Motor neuron (in vitro differentiated cells): Measurements from ENCODE around the gene SCIMP. TPM values are rescaled to one million over a fixed set of nuclear protein-coding genes. Genes with fewer than 3 reads are reported as not detected.
A peak's percentile ranks its signal among the peaks of the same experiment; 100 is the strongest.

Source experiments
- ATAC-seq, 8 experiments: fragments of 200-7000 bp; cut with Tn5 transposase; replicated peaks in 6 of 8; 2 replicates each; pipeline ENCODE4 v1.8.0; 2021; ENCODE audit warnings: mild to moderate bottlenecking in 8 of 8, moderate library complexity in 8 of 8
- H3K27ac ChIP-seq, 2 donors: fragments of 250-450 bp; sonication (Bioruptor Pico); 2 replicates each; pipeline ENCODE4 v1.9.0; 2021; ENCODE audit warnings: antibody characterized with exemption in 2 of 2, mild to moderate bottlenecking in 2 of 2, moderate library complexity in 1 of 2
- H3K4me1 ChIP-seq, 2 donors: fragments of 250-450 bp; sonication (Bioruptor Pico); replicated peaks in 1 of 2; 2 replicates each; pipeline ENCODE4 v1.6.1; 2021; ENCODE audit warnings: antibody characterized with exemption in 2 of 2, mild to moderate bottlenecking in 2 of 2, moderate library complexity in 1 of 2
- H3K4me3 ChIP-seq, 5 donors: fragments of 250-450 bp; sonication (Bioruptor Pico); 2 replicates each; pipeline ENCODE4 v1.9.0; 2021; ENCODE audit warnings: antibody characterized with exemption in 5 of 5, mild to moderate bottlenecking in 5 of 5, moderate library complexity in 4 of 5
- WGBS, 10 experiments: fragments of 450-650 bp; shearing (Covaris generic); methylation state at CpG; one replicate each; pipeline ENCODE4 v1.0.0; 2022; 5-methylcytosine and 5-hydroxymethylcytosine counted together
- in situ Hi-C, 9 experiments: fragments of 400-800 bp; cut with MboI; loops; one replicate each; pipeline ENCODE4 v1.15.0; 2021; ENCODE audit warnings: low sequenced_read_pairs in 9 of 9, low pct_unique_long_range_greater_than_20kb in 2 of 9; ENCODE audit not compliant: unreplicated experiment in 9 of 9
- total RNA-seq, 8 experiments: library from RNA; unstranded; fragments of 300-600 nt; gene quantifications; 2 replicates each; pipeline versions ENCODE4 v1.2.3 to v1.2.4, GENCODE V29; 2022

Gene SCIMP
- total RNA-seq: 1 to 10 TPM in 1 of 8 experiments, under 1 TPM in 6, not detected in 1; 0.21 to 1.2 (median 0.43) TPM

DNA sequence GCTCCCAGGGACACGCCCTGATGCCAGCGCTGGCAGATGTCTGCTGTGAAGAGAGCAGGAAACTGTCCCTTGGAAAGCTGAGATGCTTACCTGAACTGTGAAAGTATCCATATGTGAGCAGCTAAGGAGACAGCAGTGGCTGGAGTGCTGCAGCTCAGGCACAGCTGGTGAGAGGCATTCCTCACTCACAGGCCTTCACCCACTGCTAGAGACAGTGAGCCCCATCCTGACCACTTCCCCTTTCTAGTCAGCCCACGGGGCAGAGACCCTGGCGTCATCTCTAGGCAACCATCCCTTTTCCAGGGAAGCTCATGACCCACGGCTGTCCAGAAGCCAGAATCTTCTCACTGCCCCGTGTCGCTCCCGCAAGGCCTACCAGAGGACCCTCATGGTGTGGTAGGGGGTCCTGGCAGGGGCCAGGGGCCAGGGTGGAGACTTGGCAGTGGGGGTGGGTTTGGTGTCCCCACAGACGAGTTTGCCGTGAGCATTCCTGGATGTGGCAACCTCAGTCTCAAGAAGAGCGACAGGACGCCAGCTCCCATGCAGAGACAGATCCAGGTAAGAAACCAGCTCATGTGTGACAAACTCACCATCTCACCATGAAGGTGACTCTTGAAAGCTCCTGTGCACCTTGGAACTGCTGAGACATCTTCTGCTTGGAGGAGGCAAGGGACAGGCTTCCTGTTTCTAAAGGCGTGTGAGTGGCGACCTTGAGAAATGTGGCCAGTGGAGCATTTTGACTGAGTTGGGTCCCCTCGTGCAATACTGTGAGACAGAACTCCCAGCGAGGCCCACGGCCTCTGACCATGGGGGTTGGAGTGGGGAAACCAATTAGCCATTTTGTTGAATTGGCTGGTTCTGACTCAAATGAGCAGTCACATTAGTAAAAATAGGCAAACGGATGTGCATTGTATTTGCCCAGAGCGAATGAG, at the start of gene SCIMP:
Gene SCIMP (minus strand): TSS at position 216 of the 932 bp plus-strand sequence. CDS start 105 bp downstream, at position 111.
- no peak within 1 kb of the TSS for H3K27ac ChIP-seq

DNA sequence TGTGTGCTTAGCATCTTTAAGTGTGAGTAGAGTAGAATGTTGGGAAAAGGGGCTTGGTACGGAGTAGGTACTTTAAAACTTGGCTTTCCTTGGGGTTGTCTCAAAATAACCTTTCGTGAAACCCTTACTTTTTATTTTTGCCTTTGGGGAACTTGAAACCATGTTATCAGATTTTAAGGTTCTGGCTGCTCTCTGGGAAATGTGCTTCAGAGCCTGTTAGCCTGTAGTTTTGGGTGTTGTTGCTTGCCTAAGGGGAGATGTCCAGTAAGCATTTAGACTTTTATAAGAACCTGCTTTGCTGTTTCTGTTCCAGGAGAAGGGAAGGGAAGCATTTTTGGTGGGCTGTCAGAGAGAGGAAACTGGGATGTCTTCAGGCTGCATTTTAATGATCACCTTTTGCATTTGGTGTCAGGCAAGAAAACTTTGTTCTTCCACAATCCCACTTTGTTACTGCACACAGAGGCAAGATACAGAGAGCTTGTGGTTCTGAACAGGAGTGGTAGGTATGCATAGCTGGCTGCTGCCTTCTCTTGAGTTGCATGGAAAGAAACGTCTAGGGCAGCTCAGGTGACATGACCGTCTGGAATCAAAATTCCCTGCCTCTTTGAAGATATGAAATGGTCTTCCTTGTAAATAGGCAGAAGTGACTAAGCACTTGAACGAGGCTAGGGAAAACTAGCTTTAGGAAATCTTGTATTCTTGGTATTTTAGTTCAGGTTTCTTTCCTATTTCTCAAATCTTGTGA, 49.1 kb upstream of the SCIMP start:
- Histone ChIP-seq H3K27ac (no peak overlapping the region), H3K4me3 (peak overlapping the region in 4 of 5 donors; percentile 84 to 97 (median 90)), H3K4me1 (peaks cover 3 to 8% of the 10 kb centered on the region in 2 donors)
- ATAC-seq: no peak
- 16 to 100% (median 73%) methylated on average over 1 to 5 of the region's 5 CpGs for WGBS, 10 experiments
- in situ Hi-C loops: no loop called here

More for the DNA sequence above, at the start of gene SCIMP:
- Histone ChIP-seq H3K4me1 (no peaks in the 10 kb centered on the region), H3K4me3 (no peak within 1 kb of the TSS)
- in situ Hi-C loops: no loop called here
- WGBS, 10 experiments: 57 to 100% (median 94%) methylated on average over 1 to 6 of the region's 19 CpGs; no CpG with 5 or more reads in 6 of the 10 experiments
- ATAC-seq: no peak

DNA sequence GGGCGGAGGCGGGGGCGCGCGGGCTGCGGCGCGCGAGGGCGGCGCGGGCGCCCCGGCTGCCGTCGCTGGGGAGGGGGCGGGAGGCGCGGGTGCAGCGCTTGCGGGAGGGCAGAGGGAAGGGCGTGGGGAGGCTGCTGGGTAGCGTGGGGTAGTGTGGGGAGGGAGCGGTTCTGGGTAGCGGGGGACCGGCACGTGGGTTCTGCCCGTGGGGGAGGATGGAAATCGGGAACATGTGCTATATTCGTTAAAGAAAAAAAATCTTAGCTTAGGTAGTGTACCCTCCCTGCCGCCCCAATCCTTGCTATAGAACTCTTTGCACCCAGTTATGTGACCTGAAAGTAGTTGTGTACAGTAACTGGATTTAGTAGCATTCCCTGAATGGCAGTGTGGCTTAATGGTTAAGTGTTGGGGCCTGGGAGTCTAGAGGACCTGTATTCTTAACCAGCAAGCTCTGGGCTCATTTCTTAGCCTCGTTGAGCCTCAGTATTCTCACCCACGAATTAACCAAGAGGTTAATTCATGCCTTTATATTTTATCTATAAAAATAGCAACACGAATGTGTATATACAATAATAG, 48.1 kb upstream of the SCIMP start:
- 0 to 20% (median 2%) methylated on average over 1 to 4 of the region's 34 CpGs for WGBS, 10 experiments
- in situ Hi-C loops: no loop called here
- peaks cover 3 to 8% of the 10 kb centered on the region in 2 donors for H3K4me1 ChIP-seq
- peak overlapping the region; percentile 94 to 96 for H3K27ac ChIP-seq
- H3K4me3 ChIP-seq: peak overlapping the region; percentile 84 to 97 (median 93)
- ATAC-seq: peak; percentile 45 to 77 (median 68)

DNA sequence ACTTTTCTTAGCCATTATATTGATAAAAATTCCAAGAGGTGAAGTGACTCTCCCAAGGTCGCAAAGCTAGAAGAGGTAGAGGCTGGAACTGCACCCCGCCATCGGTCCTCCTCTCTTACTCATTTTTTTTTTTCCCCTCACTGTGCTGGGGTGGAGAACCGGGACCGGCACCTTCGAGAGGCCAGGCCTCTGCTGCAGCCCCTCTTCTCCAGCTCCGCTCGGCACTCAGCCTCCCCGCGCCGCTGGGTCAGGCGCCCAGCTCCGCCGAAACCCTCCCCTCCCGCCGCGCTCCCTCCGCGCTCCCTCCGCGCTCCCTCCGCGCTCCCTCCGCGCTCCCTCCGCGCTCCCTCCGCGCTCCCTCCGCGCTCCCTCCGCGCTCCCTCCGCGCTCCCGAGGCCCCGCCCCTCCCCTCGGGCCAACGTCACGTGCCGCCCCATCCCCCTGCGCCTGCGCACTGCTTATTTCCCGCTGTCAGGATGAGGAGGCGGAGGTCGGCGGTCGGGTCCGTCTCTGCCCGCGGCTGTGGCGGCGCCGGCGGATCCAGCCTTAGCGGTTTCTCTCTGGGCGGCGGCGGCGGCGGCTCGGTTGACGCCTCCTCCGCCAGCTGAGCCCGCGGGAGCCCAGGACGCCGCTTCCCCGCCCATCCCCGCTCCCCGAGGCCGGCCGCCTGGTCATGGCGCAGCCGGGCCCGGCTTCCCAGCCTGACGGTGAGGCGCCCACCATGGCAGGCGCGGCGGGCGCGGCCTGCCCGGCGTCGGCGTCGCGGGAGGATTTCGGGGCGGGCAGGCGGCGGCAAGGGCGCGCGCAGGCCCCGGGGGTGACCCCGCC, 47.4 kb upstream of the SCIMP start, which contains the start of gene RABEP1:
Gene RABEP1 (plus strand): TSS at position 471 of the 828 bp plus-strand sequence. CDS start 203 bp downstream, at position 674.
- WGBS, 10 experiments: 0 to 8% methylated on average over 2 to 6 of the region's 98 CpGs; no CpG with 5 or more reads in 8 of the 10 experiments
- H3K27ac ChIP-seq: peak within 1 kb of the TSS; percentile 94 to 96
- peak; percentile 73 to 92 (median 88) for ATAC-seq
- H3K4me3 ChIP-seq: peak within 1 kb of the TSS; percentile 84 to 97 (median 93)
- in situ Hi-C loops: no loop called here
- peaks cover 3 to 8% of the 10 kb centered on the region in 2 donors for H3K4me1 ChIP-seq

DNA sequence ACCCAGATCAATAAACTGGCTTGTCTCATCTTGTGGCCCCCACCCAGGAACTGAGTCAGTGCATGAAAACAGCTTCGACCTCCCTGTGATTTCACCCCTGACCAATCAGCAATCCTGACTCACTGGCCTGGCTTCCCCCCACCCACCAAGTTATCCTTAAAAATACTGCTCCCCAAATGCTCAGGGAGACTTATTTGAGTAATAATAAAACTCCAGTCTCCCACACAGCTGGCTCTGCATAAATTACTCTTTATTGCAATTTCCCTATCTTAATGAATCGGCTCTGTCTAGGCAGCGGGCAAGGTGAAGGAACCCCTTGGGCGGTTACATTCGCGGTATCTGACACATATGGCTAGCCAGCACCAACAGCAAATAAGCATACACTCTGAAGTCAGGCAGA, 37.7 kb upstream of the SCIMP start:
- H3K4me3 ChIP-seq: no peak overlapping the region
- no peaks in the 10 kb centered on the region for H3K4me1 ChIP-seq
- ATAC-seq: peak in 4 of 8 experiments; percentile 21 to 80 (median 68)
- no peak overlapping the region for H3K27ac ChIP-seq
- WGBS, 10 experiments: 0 to 91% (median 70%) methylated on average over 1 to 5 of the region's 6 CpGs; no CpG with 5 or more reads in 4 of the 10 experiments
- in situ Hi-C loops: loop anchor here in 1 of 9 experiments (25.0 kb wide), 1 partner anchor 90 kb away; no protein-coding TSS in a partner anchor

DNA sequence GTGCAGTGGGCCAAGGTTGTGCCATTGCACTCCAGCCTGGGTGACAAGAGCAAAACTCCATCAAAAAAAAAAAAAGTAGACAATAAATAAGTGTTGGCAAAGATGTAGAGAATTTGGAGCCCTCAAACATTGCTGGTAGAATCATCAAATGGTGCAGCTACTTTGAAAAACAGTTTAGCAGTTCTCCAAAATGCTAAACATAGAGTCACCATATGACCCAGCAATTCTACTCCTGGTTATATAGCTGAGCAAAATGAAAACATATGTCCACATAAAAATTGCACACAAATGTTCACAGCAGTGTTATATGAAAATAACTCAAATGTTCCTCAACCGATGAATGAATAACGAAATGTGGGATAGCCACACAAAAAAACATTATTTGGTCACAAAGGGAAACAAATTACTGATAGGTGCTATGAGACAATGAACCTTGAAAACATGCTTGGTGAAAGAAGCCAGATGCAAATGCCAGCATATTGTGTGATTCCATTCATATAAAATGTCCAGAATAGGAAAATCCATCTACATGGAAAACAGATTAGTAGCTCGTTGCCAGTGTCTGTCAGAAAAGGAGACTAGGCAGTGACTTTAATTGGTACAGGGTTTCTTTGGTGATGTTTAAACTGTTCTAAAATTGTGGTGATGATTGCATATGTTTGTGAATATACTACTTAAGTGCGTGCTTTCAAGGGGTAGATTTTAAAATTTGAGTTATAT, 34.7 kb upstream of the SCIMP start:
- in situ Hi-C loops: loop anchor here in 1 of 9 experiments (25.0 kb wide), 1 partner anchor 93 kb away; no protein-coding TSS in a partner anchor
- no peak for ATAC-seq
- no peaks in the 10 kb centered on the region for H3K4me1 ChIP-seq
- 15 to 92% (median 67%) methylated on average over 2 to 4 of the region's 4 CpGs; no CpG with 5 or more reads in 1 of the 10 experiments for WGBS, 10 experiments
- H3K4me3 ChIP-seq: no peak overlapping the region
- H3K27ac ChIP-seq: no peak overlapping the region

DNA sequence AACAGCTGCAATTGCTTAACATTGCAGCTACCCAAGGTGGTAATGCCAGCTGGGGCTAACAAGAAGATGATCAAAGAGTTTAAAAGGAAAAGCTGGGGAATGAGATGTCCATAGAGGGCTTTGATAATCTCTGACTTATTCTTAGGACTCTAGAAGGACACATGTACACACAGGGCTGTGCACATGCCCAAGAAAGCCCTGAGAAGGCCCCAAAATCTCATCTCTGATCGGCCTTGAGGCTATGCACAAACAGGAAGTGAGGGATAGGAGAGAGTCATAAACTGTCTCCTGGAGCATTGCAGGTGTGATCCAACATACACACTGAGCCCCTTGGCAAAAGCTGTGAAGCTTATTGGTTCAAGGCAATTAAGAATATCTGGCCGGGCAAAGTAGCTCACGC, 30.2 kb upstream of the SCIMP start:
- Histone ChIP-seq H3K4me3 (no peak overlapping the region), H3K27ac (no peak overlapping the region), H3K4me1 (no peaks in the 10 kb centered on the region)
- 38 to 90% (median 75%) methylated on average over 1 to 2 of the region's 3 CpGs; no CpG with 5 or more reads in 3 of the 10 experiments for WGBS, 10 experiments
- ATAC-seq: no peak
- in situ Hi-C loops: loop anchor here in 1 of 9 experiments (25.0 kb wide), 1 partner anchor 97 kb away; no protein-coding TSS in a partner anchor

DNA sequence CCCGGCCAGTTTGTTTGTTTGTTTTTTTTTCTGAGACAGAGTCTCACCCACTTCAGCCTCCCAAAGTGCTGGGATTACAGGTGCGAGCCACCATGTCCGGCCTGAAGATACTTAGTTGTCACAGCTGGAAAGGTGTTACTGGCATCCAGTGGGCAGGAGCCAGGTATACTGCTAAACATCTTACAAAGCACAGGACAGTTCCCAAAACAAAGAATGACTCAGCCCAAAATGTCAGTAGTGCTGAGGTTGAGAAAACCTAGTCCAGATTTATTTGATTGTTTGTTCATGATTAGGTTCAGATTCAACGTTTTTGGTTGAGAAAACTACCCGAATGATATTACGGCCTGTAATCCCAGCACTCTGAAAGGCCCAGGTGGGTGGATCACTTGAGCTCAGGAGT, 28.8 kb upstream of the SCIMP start:
- H3K4me1 ChIP-seq: no peaks in the 10 kb centered on the region
- WGBS, 10 experiments: 85 to 100% (median 100%) methylated on average over 1 to 6 of the region's 6 CpGs; no CpG with 5 or more reads in 5 of the 10 experiments
- in situ Hi-C loops: loop anchor here in 1 of 9 experiments (25.0 kb wide), 1 partner anchor 99 kb away; no protein-coding TSS in a partner anchor
- ATAC-seq: no peak
- H3K4me3 ChIP-seq: no peak overlapping the region
- no peak overlapping the region for H3K27ac ChIP-seq

DNA sequence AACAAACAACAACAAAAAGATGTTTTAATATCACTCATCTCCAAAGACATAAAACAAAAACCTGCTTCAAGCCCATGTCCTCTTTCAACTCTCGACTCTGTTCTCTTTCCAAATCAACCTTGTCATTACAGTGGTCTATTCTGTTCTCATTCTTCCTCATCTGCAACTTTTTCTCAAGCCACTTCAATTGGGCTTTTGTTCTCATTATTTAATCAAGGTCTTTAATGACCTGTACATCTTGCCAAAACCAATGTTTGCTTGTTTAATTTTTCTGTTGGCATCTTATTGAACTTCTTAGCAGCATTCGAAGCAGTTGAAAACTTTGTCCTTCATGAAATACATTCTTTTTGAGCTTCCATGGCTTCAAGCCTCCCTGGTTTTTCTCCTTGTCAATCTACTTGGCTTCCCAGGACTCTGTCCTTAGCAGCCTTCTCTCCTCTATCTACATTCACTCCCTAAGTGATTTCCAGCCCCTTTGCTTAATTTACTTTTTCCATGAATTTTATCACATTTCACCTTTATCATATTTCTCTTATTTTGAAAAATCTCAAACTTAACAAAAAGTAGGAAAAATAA, 27.8 kb upstream of the SCIMP start:
- H3K4me1 ChIP-seq: no peaks in the 10 kb centered on the region
- ATAC-seq: peak in 2 of 8 experiments; percentile 27 to 91
- no peak overlapping the region for H3K27ac ChIP-seq
- H3K4me3 ChIP-seq: no peak overlapping the region
- WGBS, 10 experiments: 45 to 90% (median 63%) methylated on average over 1 to 2 of the region's 2 CpGs
- in situ Hi-C loops: loop anchor here in 1 of 9 experiments (25.0 kb wide), 1 partner anchor 100 kb away; no protein-coding TSS in a partner anchor

DNA sequence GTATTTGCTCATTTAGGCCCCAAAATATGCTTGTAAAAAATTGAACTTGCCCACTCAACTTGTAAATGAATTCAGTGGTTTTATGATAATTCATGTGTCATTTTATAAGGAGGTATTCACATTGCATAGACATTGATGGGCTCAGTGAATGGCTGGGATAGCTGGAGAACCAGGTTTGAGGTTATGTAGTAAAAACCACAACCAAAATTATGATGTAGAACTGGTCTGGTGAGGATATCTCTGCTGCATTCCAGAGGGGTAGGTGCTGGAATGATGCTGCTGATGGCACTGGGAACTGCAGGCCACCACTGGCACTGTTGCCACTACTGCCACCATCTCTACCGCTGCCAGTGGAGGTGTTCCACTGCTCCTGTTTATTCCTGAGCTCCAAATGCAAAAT, 25.9 kb upstream of the SCIMP start:
- no peak for ATAC-seq

DNA sequence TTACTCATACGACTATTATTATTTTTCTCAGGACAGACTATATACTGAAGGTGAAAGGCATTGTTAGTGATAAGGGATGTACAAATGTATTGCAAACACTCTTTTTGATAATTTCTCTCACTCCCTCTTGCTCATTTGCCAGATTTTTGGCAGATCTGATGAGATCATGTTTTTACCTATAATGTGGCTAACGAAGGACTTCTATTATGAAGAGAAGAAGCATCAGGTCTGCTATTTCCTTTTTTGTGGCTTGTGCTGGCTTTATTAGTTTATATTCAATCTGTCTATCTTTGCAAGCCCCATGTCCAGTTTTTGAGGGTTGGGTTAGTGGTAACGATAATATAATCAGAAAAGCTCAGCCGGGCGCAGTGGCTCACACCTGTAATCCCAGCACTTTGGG, 22.5 kb upstream of the SCIMP start:
- WGBS, 10 experiments: 60 to 100% (median 96%) methylated on average over 1 to 5 of the region's 5 CpGs; no CpG with 5 or more reads in 1 of the 10 experiments
- H3K4me1 ChIP-seq: no peaks in the 10 kb centered on the region
- no peak for ATAC-seq
- H3K4me3 ChIP-seq: no peak overlapping the region
- in situ Hi-C loops: loop anchor here in 1 of 9 experiments (25.0 kb wide), 1 partner anchor 105 kb away; no protein-coding TSS in a partner anchor
- no peak overlapping the region for H3K27ac ChIP-seq

More for the DNA sequence above, 25.9 kb upstream of the SCIMP start:
- in situ Hi-C loops: loop anchor here in 1 of 9 experiments (25.0 kb wide), 1 partner anchor 102 kb away; no protein-coding TSS in a partner anchor
- WGBS, 10 experiments: 88 to 100% (median 100%) methylated on average over 1 of the region's 1 CpG; no CpG with 5 or more reads in 7 of the 10 experiments
- Histone ChIP-seq H3K27ac (no peak overlapping the region), H3K4me1 (no peaks in the 10 kb centered on the region), H3K4me3 (no peak overlapping the region)
